HepG2 (cell line): Measurements from ENCODE around the gene SRC. TPM values are rescaled to one million over a fixed set of nuclear protein-coding genes. Genes with fewer than 3 reads are reported as not detected.

ENCODE experiments used
- IKZF4 ChIP-seq: sonication (generic); formaldehyde crosslinking; IDR thresholded peaks from 2 replicates; pipeline ENCODE4 v1.5.1; 2020; ENCODE audit warnings: borderline replicate concordance, mild to moderate bottlenecking, low read depth, missing genetic modification reagents; ENCODE audit errors: not compliant biosample characterization
- MAZ ChIP-seq, 2 experiments: sonication (generic) in 1 of 2; formaldehyde crosslinking in 1 of 2; IDR thresholded peaks; 2 replicates each; pipeline versions ENCODE4 v1.5.0 to v1.6.1; 2012 to 2020; ENCODE audit warnings: low read depth in 2 of 2, mild to moderate bottlenecking in 2 of 2, borderline replicate concordance in 1 of 2, improper control_type of control experiment in 1 of 2, low read length in 1 of 2, missing genetic modification reagents in 1 of 2, moderate library complexity in 1 of 2
- MBNL3 ChIP-seq: fragments of 250-450 bp; sonication (Bioruptor Pico); conservative IDR thresholded peaks from 2 replicates; pipeline ENCODE4 v1.8.0; 2022; ENCODE audit warnings: mild to moderate bottlenecking, inconsistent platforms
- MEIS1 ChIP-seq: sonication (generic); formaldehyde crosslinking; IDR thresholded peaks from 2 replicates; pipeline ENCODE4 v1.9.0; 2021; ENCODE audit warnings: mild to moderate bottlenecking, missing genetic modification reagents, moderate library complexity, borderline replicate concordance
- MTA3 ChIP-seq: sonication (generic); formaldehyde crosslinking; IDR thresholded peaks from 2 replicates; pipeline ENCODE4 v1.4.0; 2020; ENCODE audit warnings: missing genetic modification reagents
- MYC ChIP-seq: sonication (generic); formaldehyde crosslinking; IDR thresholded peaks from 2 replicates; pipeline ENCODE4 v1.9.0; 2021; ENCODE audit warnings: missing genetic modification reagents, borderline replicate concordance
- NFATC3 ChIP-seq: sonication (generic); formaldehyde crosslinking; IDR thresholded peaks from 2 replicates; pipeline ENCODE4 v1.5.1; 2020; ENCODE audit warnings: mild to moderate bottlenecking, missing genetic modification reagents
- ONECUT2 ChIP-seq: sonication (generic); formaldehyde crosslinking; IDR thresholded peaks from 2 replicates; pipeline ENCODE4 v1.4.0; 2020; ENCODE audit warnings: missing genetic modification reagents
- PITX1 ChIP-seq: sonication (generic); formaldehyde crosslinking; IDR thresholded peaks from 2 replicates; pipeline ENCODE4 v1.5.1; 2020; ENCODE audit warnings: mild to moderate bottlenecking, missing genetic modification reagents
- RBM39 ChIP-seq: fragments of 200-400 bp; formaldehyde crosslinking; IDR thresholded peaks from one replicate; pipeline ENCODE4 v1.6.1; 2018; ENCODE audit warnings: antibody characterized with exemption, mild to moderate bottlenecking, low read depth, low read length; ENCODE audit not compliant: poor library complexity, severe bottlenecking
- RFX3 ChIP-seq: IDR thresholded peaks from 2 replicates; pipeline ENCODE4 v1.6.1; 2016; ENCODE audit warnings: missing biosample characterization, missing genetic modification reagents
- SETDB1 ChIP-seq: sonication (generic); formaldehyde crosslinking; IDR thresholded peaks from 2 replicates; pipeline ENCODE4 v1.5.1; 2020; ENCODE audit warnings: missing genetic modification reagents, mild to moderate bottlenecking, borderline replicate concordance
- SP140L ChIP-seq: sonication (generic); formaldehyde crosslinking; IDR thresholded peaks from 2 replicates; pipeline ENCODE4 v1.4.0; 2020; ENCODE audit warnings: missing genetic modification reagents, borderline replicate concordance
- ZC3H4 ChIP-seq: sonication (generic); formaldehyde crosslinking; IDR thresholded peaks from 2 replicates; pipeline ENCODE4 v1.4.0; 2020; ENCODE audit warnings: missing genetic modification reagents, borderline replicate concordance
- ZNF12 ChIP-seq: sonication (generic); formaldehyde crosslinking; IDR thresholded peaks from 2 replicates; pipeline ENCODE4 v1.5.0; 2020; ENCODE audit warnings: missing genetic modification reagents
- ZNF124 ChIP-seq: sonication (generic); formaldehyde crosslinking; IDR thresholded peaks from 2 replicates; pipeline ENCODE4 v1.4.0; 2020; ENCODE audit warnings: missing genetic modification reagents
- ZNF256 ChIP-seq: sonication (generic); formaldehyde crosslinking; conservative IDR thresholded peaks from 2 replicates; pipeline ENCODE4 v1.4.0; 2020; ENCODE audit warnings: missing genetic modification reagents
- ZNF572 ChIP-seq: sonication (generic); formaldehyde crosslinking; IDR thresholded peaks from 2 replicates; pipeline ENCODE4 v1.5.1; 2020; ENCODE audit warnings: mild to moderate bottlenecking, missing genetic modification reagents
- ZNF589 ChIP-seq: sonication (generic); formaldehyde crosslinking; conservative IDR thresholded peaks from 2 replicates; pipeline ENCODE4 v1.8.0; 2022; ENCODE audit warnings: mild to moderate bottlenecking, moderate library complexity, missing genetic modification reagents
- ZNF710 ChIP-seq: sonication (generic); formaldehyde crosslinking; IDR thresholded peaks from 2 replicates; pipeline ENCODE4 v1.5.0; 2020; ENCODE audit warnings: mild to moderate bottlenecking, missing genetic modification reagents, borderline replicate concordance
- polyA plus RNA-seq, 8 experiments: library from polyadenylated mRNA; depleted of rRNA in 3 of 8; stranded (reverse) in 7 of 8; unstranded in 1 of 8; fragments of >200 nt; fragmentation: Illumina TruSeq in 4 of 8; extraction: Trizol in 4 of 8; gene quantifications; 2 replicates each; pipeline versions ENCODE4 v1.2.1 to v1.2.3, GENCODE V29; 2011 to 2016; ENCODE audit warnings: low read depth in 4 of 8, missing spikeins in 1 of 8, mixed read lengths in 1 of 8; ENCODE audit not compliant: insufficient read depth in 1 of 8
- total RNA-seq, 5 experiments: library from RNA; depleted of rRNA; stranded (reverse); fragments of >200 nt; fragmentation: Illumina TruSeq; extraction: Trizol; gene quantifications; 2 replicates each; pipeline ENCODE4 v1.2.3, GENCODE V29; 2016; ENCODE audit warnings: low read depth in 1 of 5
- TF ChIP-seq, protein P1 (sequence below): sonication (generic); formaldehyde crosslinking; IDR thresholded peaks from 2 replicates; pipeline ENCODE4 v1.5.0; 2020; ENCODE audit warnings: mild to moderate bottlenecking, missing genetic modification reagents
- TF ChIP-seq, protein P2 (sequence below): sonication (generic); formaldehyde crosslinking; conservative IDR thresholded peaks from 2 replicates; pipeline ENCODE4 v1.4.0; 2020; ENCODE audit warnings: missing genetic modification reagents

The SRC gene
- total and polyA plus RNA-seq, 2 of the 13 experiments (the other 11 are each of a cell fraction or from before 2014, with no cell fraction given): 54.7 to 192 TPM

DNA sequence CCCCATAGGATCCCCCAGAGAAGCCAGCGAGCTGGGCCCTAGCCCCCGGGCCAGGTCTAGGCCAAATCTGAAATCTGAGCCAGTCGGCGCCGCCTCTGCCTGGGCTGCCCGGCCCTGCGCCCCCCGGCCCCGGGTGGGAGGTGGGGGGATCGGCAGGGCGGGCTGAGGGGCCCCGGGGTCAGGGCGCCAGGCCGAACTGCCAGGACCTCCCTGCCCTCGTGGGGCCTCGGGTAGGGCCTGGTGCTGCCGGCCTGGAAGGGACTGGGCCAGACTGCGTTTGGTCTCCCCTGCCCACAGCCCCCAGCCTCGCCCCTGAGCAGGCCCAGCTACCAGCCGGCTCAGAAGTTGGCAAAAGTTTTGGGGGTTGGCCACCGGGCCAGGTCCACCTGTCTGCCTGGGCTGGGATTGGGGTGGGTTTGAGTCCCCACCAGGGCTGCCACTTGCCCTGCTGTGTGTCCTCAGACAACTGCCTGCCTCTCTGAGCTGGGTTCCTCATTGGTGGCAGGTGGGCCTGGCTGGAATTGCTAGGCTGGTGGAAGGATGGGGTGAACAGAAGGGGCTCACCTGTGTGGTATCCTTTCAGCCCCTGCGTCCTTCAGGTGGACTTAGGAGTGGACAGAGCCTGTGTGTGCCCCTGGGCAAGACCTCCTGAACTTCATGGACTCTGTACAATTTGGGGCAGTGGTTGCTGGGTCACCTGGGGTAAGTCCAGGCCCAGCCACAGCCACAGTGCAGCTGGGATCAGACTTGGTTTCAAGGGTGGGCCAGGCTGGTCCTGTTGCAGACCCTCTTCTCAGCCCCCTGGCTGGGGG, 801 bp downstream of the SRC start (continued):
- TF ChIP-seq, protein P1, sequence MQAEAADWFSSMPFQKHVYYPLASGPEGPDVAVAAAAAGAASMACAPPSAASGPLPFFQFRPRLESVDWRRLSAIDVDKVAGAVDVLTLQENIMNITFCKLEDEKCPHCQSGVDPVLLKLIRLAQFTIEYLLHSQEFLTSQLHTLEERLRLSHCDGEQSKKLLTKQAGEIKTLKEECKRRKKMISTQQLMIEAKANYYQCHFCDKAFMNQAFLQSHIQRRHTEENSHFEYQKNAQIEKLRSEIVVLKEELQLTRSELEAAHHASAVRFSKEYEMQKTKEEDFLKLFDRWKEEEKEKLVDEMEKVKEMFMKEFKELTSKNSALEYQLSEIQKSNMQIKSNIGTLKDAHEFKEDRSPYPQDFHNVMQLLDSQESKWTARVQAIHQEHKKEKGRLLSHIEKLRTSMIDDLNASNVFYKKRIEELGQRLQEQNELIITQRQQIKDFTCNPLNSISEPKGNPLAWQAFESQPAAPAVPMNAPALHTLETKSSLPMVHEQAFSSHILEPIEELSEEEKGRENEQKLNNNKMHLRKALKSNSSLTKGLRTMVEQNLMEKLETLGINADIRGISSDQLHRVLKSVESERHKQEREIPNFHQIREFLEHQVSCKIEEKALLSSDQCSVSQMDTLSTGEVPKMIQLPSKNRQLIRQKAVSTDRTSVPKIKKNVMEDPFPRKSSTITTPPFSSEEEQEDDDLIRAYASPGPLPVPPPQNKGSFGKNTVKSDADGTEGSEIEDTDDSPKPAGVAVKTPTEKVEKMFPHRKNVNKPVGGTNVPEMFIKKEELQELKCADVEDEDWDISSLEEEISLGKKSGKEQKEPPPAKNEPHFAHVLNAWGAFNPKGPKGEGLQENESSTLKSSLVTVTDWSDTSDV (CRISPR knock-in tag): peak; percentile 74; the same call in 1 of the 2 replicates
- TF ChIP-seq ZNF710 (CRISPR knock-in tag): peak; percentile 33; the same call in 1 of the 2 replicates
- TF ChIP-seq RBM39: peak; percentile 43
- no peak for TF ChIP-seq NFATC3
- no peak for TF ChIP-seq MAZ (IDR thresholded peaks at IDR 0.05; ENCODE audit: borderline replicate concordance, low read depth, low read length)
- TF ChIP-seq MAZ (CRISPR knock-in tag; IDR thresholded peaks at IDR 0.05; ENCODE audit: low read depth): no peak
- no peak for TF ChIP-seq RFX3 (CRISPR knock-in tag)
- no peak for TF ChIP-seq SP140L
- TF ChIP-seq PITX1 (CRISPR knock-in tag): no peak
- TF ChIP-seq IKZF4: no peak
- no peak for TF ChIP-seq ZNF256 (CRISPR knock-in tag)
- TF ChIP-seq ZNF589: no peak
- TF ChIP-seq ZNF12: no peak
- no peak for TF ChIP-seq ZNF124
- TF ChIP-seq ZNF572 (CRISPR knock-in tag): 0 out of 2 replicates have a peak, but pooled peaks have one; percentile 79
- 0 out of 2 replicates have a peak, but pooled peaks have one; percentile 8 for TF ChIP-seq MYC (CRISPR knock-in tag)
- TF ChIP-seq MEIS1: peak; percentile 80; the same call in 1 of the 2 replicates
- TF ChIP-seq MTA3 (CRISPR knock-in tag): no peak
- TF ChIP-seq MBNL3 (CRISPR knock-in tag): no peak
- TF ChIP-seq, protein P2, sequence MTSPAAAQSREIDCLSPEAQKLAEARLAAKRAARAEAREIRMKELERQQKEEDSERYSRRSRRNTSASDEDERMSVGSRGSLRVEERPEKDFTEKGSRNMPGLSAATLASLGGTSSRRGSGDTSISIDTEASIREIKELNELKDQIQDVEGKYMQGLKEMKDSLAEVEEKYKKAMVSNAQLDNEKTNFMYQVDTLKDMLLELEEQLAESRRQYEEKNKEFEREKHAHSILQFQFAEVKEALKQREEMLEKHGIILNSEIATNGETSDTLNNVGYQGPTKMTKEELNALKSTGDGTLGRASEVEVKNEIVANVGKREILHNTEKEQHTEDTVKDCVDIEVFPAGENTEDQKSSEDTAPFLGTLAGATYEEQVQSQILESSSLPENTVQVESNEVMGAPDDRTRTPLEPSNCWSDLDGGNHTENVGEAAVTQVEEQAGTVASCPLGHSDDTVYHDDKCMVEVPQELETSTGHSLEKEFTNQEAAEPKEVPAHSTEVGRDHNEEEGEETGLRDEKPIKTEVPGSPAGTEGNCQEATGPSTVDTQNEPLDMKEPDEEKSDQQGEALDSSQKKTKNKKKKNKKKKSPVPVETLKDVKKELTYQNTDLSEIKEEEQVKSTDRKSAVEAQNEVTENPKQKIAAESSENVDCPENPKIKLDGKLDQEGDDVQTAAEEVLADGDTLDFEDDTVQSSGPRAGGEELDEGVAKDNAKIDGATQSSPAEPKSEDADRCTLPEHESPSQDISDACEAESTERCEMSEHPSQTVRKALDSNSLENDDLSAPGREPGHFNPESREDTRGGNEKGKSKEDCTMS (CRISPR knock-in tag): no peak
- TF ChIP-seq ONECUT2 (CRISPR knock-in tag): no peak
- no peak for TF ChIP-seq ZC3H4
- no peak for TF ChIP-seq SETDB1 (CRISPR knock-in tag)
